ENCODE data around the gene EPS15. TPM values are rescaled to one million over a fixed set of nuclear protein-coding genes. Genes with fewer than 3 reads are reported as not detected.

The EPS15 gene
- total and polyA plus RNA-seq, 8 donors: 45.6 to 79.0 (median 54.9) TPM

GRCh38 chr1:51524817-51525216, 5.8 kb upstream of the EPS15 start:
- intact Hi-C loops (cut with DNase I): no loop called here
- DNase-seq (no peak), ATAC-seq (no peak)
- Histone ChIP-seq H3K36me3 (no peaks in the 10 kb centered on the region), H3K4me1 (peaks cover 0 to 13% of the 10 kb centered on the region in 2 donors), H3K27ac (no peak overlapping the region), H3K9me3 (no peaks in the 10 kb centered on the region), H3K4me3 (no peak overlapping the region), H3K27me3 (no peaks in the 10 kb centered on the region)
- no peak for TF ChIP-seq CTCF (IDR thresholded peaks at IDR 0.05)

DNA sequence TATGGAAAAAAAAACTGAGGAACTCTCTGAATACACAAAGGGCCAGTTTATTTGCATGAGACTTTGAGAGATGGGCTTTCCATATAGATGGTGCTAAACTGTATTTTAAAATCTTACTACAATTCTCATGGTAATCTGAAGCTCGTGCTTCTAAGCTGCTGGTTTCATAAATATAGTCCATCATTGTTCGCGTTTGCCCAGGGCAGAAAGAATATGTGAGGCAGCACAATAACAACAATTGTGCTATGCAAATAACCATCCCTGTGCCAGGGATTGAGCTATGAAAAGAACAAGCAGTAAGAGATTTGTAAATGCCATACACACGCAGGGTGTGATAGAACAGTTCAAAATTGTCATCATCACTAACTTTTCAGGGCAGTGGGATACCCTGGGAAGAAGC, 4.9 kb upstream of the EPS15 start:
- TF ChIP-seq CTCF (IDR thresholded peaks at IDR 0.05): no peak
- Histone ChIP-seq H3K4me1 (peaks cover 0 to 19% of the 10 kb centered on the region in 2 donors), H3K27me3 (no peaks in the 10 kb centered on the region), H3K9me3 (no peaks in the 10 kb centered on the region), H3K4me3 (no peak overlapping the region), H3K36me3 (no peaks in the 10 kb centered on the region), H3K27ac (no peak overlapping the region)
- intact Hi-C loops (cut with DNase I): no loop called here
- DNase-seq (no peak), ATAC-seq (no peak)

DNA sequence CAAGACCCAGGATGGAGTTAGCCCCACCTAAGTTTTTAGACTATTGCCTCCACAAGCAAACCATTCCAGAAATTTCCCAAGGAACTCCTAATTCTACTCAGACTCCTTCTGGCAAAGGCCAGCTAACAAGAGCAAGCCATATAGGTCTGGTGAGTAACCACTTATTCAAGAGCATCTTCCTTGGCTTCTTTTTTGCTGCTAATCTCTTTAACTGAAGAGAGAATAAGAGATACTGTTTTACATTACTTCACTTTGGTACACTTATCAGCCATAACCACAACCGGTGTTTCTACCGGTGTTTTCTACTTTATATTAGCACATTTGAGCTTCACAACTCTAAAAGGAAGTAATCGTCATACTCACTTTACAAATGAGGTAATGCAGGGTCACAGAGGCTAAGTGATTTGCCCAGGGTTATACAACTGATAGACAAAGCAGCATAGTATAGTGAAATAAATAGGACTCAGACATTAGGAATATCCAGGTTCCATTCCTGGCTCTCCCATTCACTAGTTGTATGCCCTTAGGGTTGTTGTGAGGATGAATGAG, 1.7 kb upstream of the EPS15 start:
- no peaks in the 10 kb centered on the region for H3K36me3 ChIP-seq
- H3K4me1 ChIP-seq: peaks cover 9 to 40% of the 10 kb centered on the region in 2 donors
- intact Hi-C loops (cut with DNase I): no loop called here
- DNase-seq (no peak), ATAC-seq (no peak)
- H3K27me3 ChIP-seq: no peaks in the 10 kb centered on the region
- TF ChIP-seq CTCF (IDR thresholded peaks at IDR 0.05): no peak
- H3K9me3 ChIP-seq: no peaks in the 10 kb centered on the region
- peak overlapping the region in 1 of 2 donors; percentile 31 for H3K27ac ChIP-seq
- no peak overlapping the region for H3K4me3 ChIP-seq

DNA sequence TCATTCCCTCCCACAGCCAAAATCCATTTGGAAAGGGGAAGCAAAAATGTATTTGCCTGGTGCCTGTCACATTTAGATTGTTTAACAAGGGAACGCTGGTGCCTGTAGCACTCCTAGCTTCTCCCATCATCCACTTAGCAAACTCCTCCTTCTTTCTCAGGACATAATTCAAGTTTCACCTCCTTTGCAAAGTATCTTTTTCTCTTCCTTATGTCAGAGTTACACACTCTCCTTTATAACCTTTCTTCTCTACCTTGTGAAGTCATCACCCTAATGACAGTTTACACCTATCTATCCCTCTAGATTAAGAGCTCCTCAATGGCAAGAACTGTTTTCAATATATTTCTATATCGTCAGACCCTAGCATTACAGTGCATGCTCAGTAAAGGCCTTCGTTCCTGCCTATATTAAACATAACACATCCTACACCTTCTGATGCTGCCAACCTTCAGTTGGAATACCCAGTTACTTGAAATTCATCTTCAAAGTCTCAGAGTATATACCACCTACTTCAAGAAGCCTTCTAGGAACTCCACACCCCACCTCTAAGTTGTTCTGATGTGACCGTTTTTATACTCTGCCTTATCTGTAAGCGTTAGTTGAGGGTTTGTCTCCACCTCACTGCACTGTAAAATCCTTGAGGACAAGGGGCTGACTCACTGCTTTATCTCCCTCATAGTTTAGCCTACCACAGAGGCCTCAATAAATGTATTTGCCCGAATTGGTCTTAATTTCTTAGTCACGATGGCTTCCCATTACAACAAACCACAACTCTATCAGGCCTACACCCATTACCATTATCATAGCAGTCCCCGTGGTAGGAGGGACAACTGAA, 1.0 kb upstream of the EPS15 start:
- no peak for DNase-seq
- Histone ChIP-seq H3K4me3 (no peak overlapping the region), H3K9me3 (no peaks in the 10 kb centered on the region), H3K27me3 (no peaks in the 10 kb centered on the region), H3K27ac (peak overlapping the region in 1 of 2 donors; percentile 31), H3K4me1 (peaks cover 9 to 47% of the 10 kb centered on the region in 2 donors), H3K36me3 (no peaks in the 10 kb centered on the region)
- TF ChIP-seq CTCF (IDR thresholded peaks at IDR 0.05): no peak
- peak; percentile 22 for ATAC-seq
- intact Hi-C loops (cut with DNase I): no loop called here

DNA sequence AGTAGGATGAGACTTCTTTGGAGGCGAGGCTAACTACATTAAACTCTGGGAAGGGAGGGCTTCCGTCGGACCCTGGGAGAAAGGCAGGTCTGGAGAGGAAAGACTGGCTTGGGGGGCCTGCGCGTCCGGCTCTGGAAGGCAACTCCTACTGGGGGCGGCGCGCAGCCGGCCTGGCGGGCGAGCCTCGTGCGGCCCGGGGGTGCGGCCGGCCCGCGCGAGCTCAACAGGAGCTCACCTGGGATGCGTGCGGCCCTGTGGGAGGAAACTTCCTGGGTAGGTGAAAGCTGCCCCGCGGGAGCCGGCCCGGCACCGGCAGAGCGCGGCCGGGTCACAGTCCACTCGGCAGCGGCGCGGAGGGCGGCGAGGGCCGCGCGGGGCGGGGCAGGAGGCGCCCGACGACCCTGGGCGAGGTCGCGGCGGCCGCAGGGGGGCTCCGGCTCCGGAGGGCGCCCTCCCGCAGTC, 449 bp downstream of the EPS15 start:
- no peaks in the 10 kb centered on the region for H3K27me3 ChIP-seq
- peak; percentile 61 for ATAC-seq
- no peaks in the 10 kb centered on the region for H3K36me3 ChIP-seq
- peak overlapping the region; percentile 89 to 92 for H3K27ac ChIP-seq
- intact Hi-C loops (cut with DNase I): no loop called here
- DNase-seq: peak in 3 of 4 donors; percentile 34 to 90 (median 57)
- H3K4me3 ChIP-seq: peak overlapping the region; percentile 73 to 88
- peaks cover 15 to 62% of the 10 kb centered on the region in 2 donors for H3K4me1 ChIP-seq
- no peak for TF ChIP-seq CTCF (IDR thresholded peaks at IDR 0.05)
- no peaks in the 10 kb centered on the region for H3K9me3 ChIP-seq

Data from left lung (tissue), 10 donors.